CD14-positive monocyte (primary cell): ENCODE measurements around the gene PLAAT3. TPM values are rescaled to one million over a fixed set of nuclear protein-coding genes. Genes with fewer than 3 reads are reported as not detected.
"Not testable (repeated sequence)": the region's sequence is repeated elsewhere in the genome, so short reads cannot be mapped to it uniquely, and the experiment has no call there.

ENCODE experiments used
- DNase-seq, 3 donors: peaks; one replicate each; pipeline ENCODE4 v3.0.0-alpha.2; 2011 to 2022
- H2AFZ ChIP-seq: 2 replicates; pipeline ENCODE4 v1.6.0; 2012; ENCODE audit warnings: mild to moderate bottlenecking, low read depth, low read length, inconsistent platforms; ENCODE audit not compliant: insufficient read depth, poor library complexity, severe bottlenecking
- H3K27ac ChIP-seq, 2 donors: 1 replicate in 1 of 2; 2 replicates in 1 of 2; pipeline ENCODE4 v1.5.1; 2012 to 2013; ENCODE audit warnings: low read length in 2 of 2, control low read depth in 1 of 2, inconsistent platforms in 1 of 2, low read depth in 1 of 2, mild to moderate bottlenecking in 1 of 2
- H3K27me3 ChIP-seq, 2 donors: one replicate each; pipeline versions ENCODE4 v1.6.0 to v1.6.1; 2011 to 2013; ENCODE audit warnings: low read length in 2 of 2; ENCODE audit not compliant: control insufficient read depth in 2 of 2, insufficient read depth in 2 of 2
- H3K36me3 ChIP-seq, 2 donors: replicated peaks in 1 of 2; 1 replicate in 1 of 2; 2 replicates in 1 of 2; pipeline versions ENCODE4 v1.5.1 to v1.6.1; 2012 to 2013; ENCODE audit warnings: low read length in 2 of 2, control low read depth in 1 of 2, inconsistent platforms in 1 of 2, mild to moderate bottlenecking in 1 of 2; ENCODE audit not compliant: insufficient read depth in 2 of 2, control insufficient read depth in 1 of 2
- H3K4me1 ChIP-seq, 2 donors: 1 replicate in 1 of 2; 2 replicates in 1 of 2; pipeline versions ENCODE4 v1.5.1 to v1.6.1; 2012 to 2013; ENCODE audit warnings: low read length in 2 of 2, control low read depth in 1 of 2, inconsistent platforms in 1 of 2, mild to moderate bottlenecking in 1 of 2, moderate library complexity in 1 of 2; ENCODE audit not compliant: insufficient read depth in 2 of 2, control insufficient read depth in 1 of 2
- H3K4me2 ChIP-seq: replicated peaks from 2 replicates; pipeline ENCODE3; 2012; ENCODE audit warnings: low read length, moderate library complexity, mild to moderate bottlenecking; ENCODE audit not compliant: poor library complexity, severe bottlenecking; ENCODE audit errors: extremely low read depth
- H3K4me3 ChIP-seq, 3 experiments: fragments of 200-600 bp in 1 of 3; sonication (generic) in 1 of 3; replicated peaks in 1 of 3; 1 replicate in 2 of 3; 2 replicates in 1 of 3; pipeline ENCODE4 v1.5.1; 2011 to 2013; ENCODE audit warnings: low read length in 3 of 3, mild to moderate bottlenecking in 3 of 3, control low read depth in 2 of 3, low read depth in 2 of 3, inconsistent platforms in 1 of 3, moderate library complexity in 1 of 3
- H3K79me2 ChIP-seq: 2 replicates; pipeline ENCODE4 v1.6.0; 2012; ENCODE audit warnings: mild to moderate bottlenecking, control low read depth, inconsistent platforms, low read length, moderate library complexity; ENCODE audit not compliant: insufficient read depth
- H3K9ac ChIP-seq: 2 replicates; pipeline ENCODE4 v1.6.0; 2017; ENCODE audit warnings: low read length, mild to moderate bottlenecking; ENCODE audit not compliant: insufficient read depth, poor library complexity, severe bottlenecking
- H3K9me3 ChIP-seq, 2 donors: replicated peaks in 1 of 2; 1 replicate in 1 of 2; 2 replicates in 1 of 2; pipeline versions ENCODE4 v1.5.1 to v1.6.1; 2012 to 2013; ENCODE audit warnings: low read length in 2 of 2, control low read depth in 1 of 2; ENCODE audit not compliant: control insufficient read depth in 1 of 2, insufficient read depth in 1 of 2
- H4K20me1 ChIP-seq: 2 replicates; pipeline ENCODE4 v1.6.0; 2012; ENCODE audit warnings: mild to moderate bottlenecking, low read length, control low read depth, moderate library complexity; ENCODE audit not compliant: insufficient read depth
- H3K27ac Mint-ChIP-seq, 7 donors: one replicate each; pipeline ENCODE4 v1.8.0; 2020; ENCODE audit warnings: mild to moderate bottlenecking in 7 of 7, mixed read lengths in 7 of 7, moderate library complexity in 6 of 7, inconsistent platforms in 2 of 7
- H3K27me3 Mint-ChIP-seq, 3 donors: one replicate each; pipeline ENCODE4 v1.8.0; 2021 to 2022; ENCODE audit warnings: low read depth in 3 of 3, mild to moderate bottlenecking in 3 of 3, mixed read lengths in 3 of 3, moderate library complexity in 3 of 3, inconsistent platforms in 1 of 3
- H3K36me3 Mint-ChIP-seq, 2 donors: one replicate each; pipeline ENCODE4 v1.8.0; 2020; ENCODE audit warnings: mixed read lengths in 2 of 2, inconsistent platforms in 1 of 2, mild to moderate bottlenecking in 1 of 2
- H3K4me1 Mint-ChIP-seq: one replicate; pipeline ENCODE4 v1.8.0; 2020; ENCODE audit warnings: mild to moderate bottlenecking, mixed read lengths
- H3K4me3 Mint-ChIP-seq, 2 donors: one replicate each; pipeline ENCODE4 v1.8.0; 2020; ENCODE audit warnings: mild to moderate bottlenecking in 2 of 2, mixed read lengths in 2 of 2, moderate library complexity in 1 of 2
- H3K9me3 Mint-ChIP-seq, 7 donors: one replicate each; pipeline ENCODE4 v1.8.0; 2020 to 2022; ENCODE audit warnings: mixed read lengths in 7 of 7, mild to moderate bottlenecking in 6 of 7, moderate library complexity in 6 of 7, inconsistent platforms in 2 of 7
- CTCF ChIP-seq: fragments of 200-600 bp; IDR thresholded peaks from one replicate; pipeline ENCODE4 v1.8.0; 2022; ENCODE audit warnings: antibody characterized with exemption, mild to moderate bottlenecking
- WGBS: methylation state at CpG from one replicate; pipeline ENCODE4 v1.1.5; 2013; ENCODE audit warnings: missing lambda C conversion rate; ENCODE audit not compliant: insufficient coverage; 5-methylcytosine and 5-hydroxymethylcytosine counted together
- intact Hi-C, 2 donors: fragments of 100-400 bp; cut with micrococcal nuclease; formaldehyde crosslinking; loops; one replicate each; pipeline versions ENCODE4 v1.15.0 to v1.15.1; 2023
- polyA plus RNA-seq, 3 donors: library from polyadenylated mRNA; depleted of rRNA in 1 of 3; unstranded in 2 of 3; stranded (reverse) in 1 of 3; fragments of 300-500 nt in 2 of 3; fragments of >200 nt in 1 of 3; fragmentation: Illumina TruSeq in 2 of 3; gene quantifications; 1 replicate in 2 of 3; 2 replicates in 1 of 3; pipeline ENCODE4 v1.2.3, GENCODE V29; 2012 to 2021

The PLAAT3 gene
- polyA plus RNA-seq, 3 donors, result 20.2 to 67.3 (median 34.2) TPM

DNA sequence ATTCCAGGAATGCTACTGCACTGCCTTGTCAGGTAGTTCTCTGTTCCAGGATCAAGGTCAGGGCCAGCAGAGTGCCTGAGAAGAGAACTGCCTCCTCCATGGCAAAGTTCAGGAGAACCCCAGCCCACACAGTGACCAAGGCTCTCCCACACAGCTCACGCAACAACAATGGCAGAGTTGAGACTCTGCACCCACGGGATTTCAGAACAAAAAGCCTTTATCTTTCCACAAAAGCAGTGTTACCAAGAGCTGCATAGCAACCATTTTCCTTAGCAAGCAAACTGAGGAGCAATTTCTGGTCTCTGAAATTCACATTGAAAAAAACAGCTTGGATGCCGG, 11.1 kb downstream of the PLAAT3 start:
- WGBS, result 100% methylated on average over 2 of the region's 3 CpGs
- no peak overlapping the region for H3K4me2 ChIP-seq
- Mint-ChIP-seq H3K4me3 (no peak overlapping the region), H3K36me3 (peaks cover 0 to 9% of the 10 kb centered on the region in 2 donors), H3K27ac (peak overlapping the region in 2 of 7 donors; percentile 8 to 65), H3K9me3 (peaks cover 0 to 2% (median 0%) of the 10 kb centered on the region in 7 donors), H3K4me1 (no peaks in the 10 kb centered on the region), H3K27me3 (peaks cover 2 to 6% (median 4%) of the 10 kb centered on the region in 3 donors)
- no peak overlapping the region for H3K9ac ChIP-seq
- no peaks in the 10 kb centered on the region for H3K9me3 ChIP-seq
- H3K4me3 ChIP-seq, result no peak overlapping the region
- no peaks in the 10 kb centered on the region for H3K27me3 ChIP-seq
- intact Hi-C loops, result no loop called here
- H2AFZ ChIP-seq, result no peak overlapping the region
- H4K20me1 ChIP-seq, result no peaks in the 10 kb centered on the region
- no peak overlapping the region for H3K27ac ChIP-seq
- TF ChIP-seq CTCF, result no peak
- no peak for DNase-seq
- no peaks in the 10 kb centered on the region for H3K79me2 ChIP-seq
- no peaks in the 10 kb centered on the region for H3K36me3 ChIP-seq
- no peaks in the 10 kb centered on the region for H3K4me1 ChIP-seq

- intact Hi-C loops, H3K4me3 Mint-ChIP-seq, DNase-seq, H3K9ac ChIP-seq, H3K27me3 Mint-ChIP-seq, H3K4me1 ChIP-seq, H3K79me2 ChIP-seq, H3K4me2 ChIP-seq, H4K20me1 ChIP-seq, H3K4me1 Mint-ChIP-seq, H3K36me3 ChIP-seq, H2AFZ ChIP-seq, H3K27me3 ChIP-seq, H3K9me3 Mint-ChIP-seq, H3K9me3 ChIP-seq, H3K27ac ChIP-seq, H3K4me3 ChIP-seq: not testable (repeated sequence)
- peak overlapping the region in 1 of 7 donors; percentile 84 for H3K27ac Mint-ChIP-seq
- WGBS, result 90% methylated on average over 5 of the region's 11 CpGs
- H3K36me3 Mint-ChIP-seq, result peaks cover 0 to 12% of the 10 kb centered on the region in 2 donors
Observed at GRCh38 chr11:63602290-63603179, 11.7 kb downstream of the PLAAT3 start.
